Measurements from ENCODE around the gene ADORA3. TPM values are rescaled to one million over a fixed set of nuclear protein-coding genes. Genes with fewer than 3 reads are reported as not detected.

ADORA3 gene
- total RNA-seq, 2 donors from 2014 or later, result 1.6 to 3.6 TPM

GRCh38 chr1:111483166-111483565 is 20.3 kb downstream of the ADORA3 start:
- H3K4me1 ChIP-seq, result no peaks in the 10 kb centered on the region
- no peak overlapping the region for H3K27ac ChIP-seq
- no peaks in the 10 kb centered on the region for H3K36me3 ChIP-seq (replicated peaks in 1 of 2; ENCODE audit: insufficient read depth in 1 of 2, low read depth in 2 of 2)
- no peak overlapping the region for H3K4me3 ChIP-seq
- DNase-seq (no peak), ATAC-seq (no peak)
- TF ChIP-seq CTCF (IDR thresholded peaks at IDR 0.05) (no peak), POLR2A (IDR thresholded peaks at IDR 0.05) (no peak)
- WGBS, 2 donors, result 48 to 73% methylated on average over 3 of the region's 3 CpGs
- H3K9me3 ChIP-seq, result no peaks in the 10 kb centered on the region
- intact Hi-C loops (cut with DNase I), result no loop called here
- no peaks in the 10 kb centered on the region for H3K27me3 ChIP-seq

GRCh38 chr1:111481387-111482221 is 21.8 kb downstream of the ADORA3 start:
- intact Hi-C loops (cut with DNase I), result no loop called here
- ATAC-seq (peak; percentile 77), DNase-seq (peak; percentile 58 to 78 (median 70))
- Histone ChIP-seq H3K4me1 (no peaks in the 10 kb centered on the region), H3K4me3 (no peak overlapping the region), H3K36me3 (replicated peaks in 1 of 2; ENCODE audit: insufficient read depth in 1 of 2, low read depth in 2 of 2) (no peaks in the 10 kb centered on the region), H3K27me3 (no peaks in the 10 kb centered on the region), H3K9me3 (no peaks in the 10 kb centered on the region), H3K27ac (no peak overlapping the region)
- WGBS, 2 donors, result 42 to 50% methylated on average over 8 of the region's 8 CpGs
- peak; percentile 21 to 78 (median 62) for TF ChIP-seq CTCF (IDR thresholded peaks at IDR 0.05)
- no peak for TF ChIP-seq POLR2A (IDR thresholded peaks at IDR 0.05)

DNA sequence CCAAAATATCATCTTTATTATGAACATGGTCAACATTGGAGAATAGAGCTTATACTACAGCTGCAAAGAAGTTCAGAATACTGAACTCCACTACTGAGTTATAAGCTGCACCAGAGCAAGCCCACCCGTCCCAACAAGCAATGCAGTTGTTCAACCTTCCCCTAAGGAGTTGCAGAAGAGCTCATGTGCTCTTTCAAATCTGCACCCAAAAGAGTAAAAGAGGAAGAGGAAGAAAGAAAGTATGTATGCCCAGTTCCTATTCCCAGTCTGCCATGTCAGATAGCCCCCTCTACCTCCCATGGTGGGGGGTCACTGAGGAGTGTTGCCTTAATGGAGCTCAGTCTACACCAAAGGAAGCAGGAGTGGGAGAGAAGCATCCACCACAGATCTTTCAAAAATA is 22.8 kb downstream of the ADORA3 start:
- 61 to 69% methylated on average over 1 of the region's 1 CpG for WGBS, 2 donors
- TF ChIP-seq CTCF (IDR thresholded peaks at IDR 0.05) (no peak), POLR2A (IDR thresholded peaks at IDR 0.05) (no peak)
- Histone ChIP-seq H3K4me1 (no peaks in the 10 kb centered on the region), H3K4me3 (no peak overlapping the region), H3K9me3 (no peaks in the 10 kb centered on the region), H3K36me3 (replicated peaks in 1 of 2; ENCODE audit: insufficient read depth in 1 of 2, low read depth in 2 of 2) (no peaks in the 10 kb centered on the region), H3K27me3 (no peaks in the 10 kb centered on the region), H3K27ac (no peak overlapping the region)
- DNase-seq (no peak), ATAC-seq (no peak)
- intact Hi-C loops (cut with DNase I), result no loop called here

DNA sequence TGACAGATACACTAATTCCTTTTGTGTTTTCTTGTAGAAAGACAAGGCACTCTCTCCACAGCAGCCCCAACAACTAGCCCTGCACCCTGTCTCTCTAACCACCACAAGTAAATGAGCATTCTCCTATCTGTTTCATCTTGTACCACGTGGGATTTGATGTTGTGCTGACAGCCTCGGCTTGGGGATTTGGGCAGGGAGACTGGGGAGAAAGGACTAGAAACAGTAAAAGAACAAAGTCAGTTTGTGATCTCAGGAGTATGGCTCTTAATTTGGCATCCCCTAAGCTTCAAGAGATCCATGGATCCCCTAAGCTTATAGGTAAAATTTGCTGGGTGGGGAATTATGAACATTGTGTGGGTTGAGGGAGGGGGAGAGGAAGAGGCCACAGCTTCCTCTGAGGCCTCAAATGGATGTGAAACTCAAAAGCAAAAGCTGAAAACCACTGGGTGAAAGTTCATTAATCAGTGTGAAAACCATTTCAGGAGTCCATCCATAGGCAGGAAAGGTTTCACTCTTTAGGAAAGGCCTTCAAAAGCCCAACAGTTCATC is 26.6 kb downstream of the ADORA3 start:
- WGBS, 2 donors, result 48 to 53% methylated on average over 2 of the region's 2 CpGs
- H3K27me3 ChIP-seq, result no peaks in the 10 kb centered on the region
- H3K9me3 ChIP-seq, result no peaks in the 10 kb centered on the region
- peak in 1 of 3 donors; percentile 21 for TF ChIP-seq POLR2A (IDR thresholded peaks at IDR 0.05)
- TF ChIP-seq CTCF (IDR thresholded peaks at IDR 0.05), result no peak
- H3K4me3 ChIP-seq, result no peak overlapping the region
- no peak for ATAC-seq
- no peaks in the 10 kb centered on the region for H3K36me3 ChIP-seq (replicated peaks in 1 of 2; ENCODE audit: insufficient read depth in 1 of 2, low read depth in 2 of 2)
- no peak for DNase-seq
- intact Hi-C loops (cut with DNase I), result no loop called here
- no peaks in the 10 kb centered on the region for H3K4me1 ChIP-seq
- H3K27ac ChIP-seq, result peak overlapping the region in 1 of 4 donors; percentile 21
